COLO829 (cell line): ENCODE data around the gene POLR1H.
A peak's percentile ranks its signal among the peaks of the same experiment; 100 is the strongest.

Source experiments
- DNase-seq: peaks from one replicate; pipeline ENCODE4 v3.0.0; 2012; ENCODE audit warnings: low spot score

POLR1H gene

DNA sequence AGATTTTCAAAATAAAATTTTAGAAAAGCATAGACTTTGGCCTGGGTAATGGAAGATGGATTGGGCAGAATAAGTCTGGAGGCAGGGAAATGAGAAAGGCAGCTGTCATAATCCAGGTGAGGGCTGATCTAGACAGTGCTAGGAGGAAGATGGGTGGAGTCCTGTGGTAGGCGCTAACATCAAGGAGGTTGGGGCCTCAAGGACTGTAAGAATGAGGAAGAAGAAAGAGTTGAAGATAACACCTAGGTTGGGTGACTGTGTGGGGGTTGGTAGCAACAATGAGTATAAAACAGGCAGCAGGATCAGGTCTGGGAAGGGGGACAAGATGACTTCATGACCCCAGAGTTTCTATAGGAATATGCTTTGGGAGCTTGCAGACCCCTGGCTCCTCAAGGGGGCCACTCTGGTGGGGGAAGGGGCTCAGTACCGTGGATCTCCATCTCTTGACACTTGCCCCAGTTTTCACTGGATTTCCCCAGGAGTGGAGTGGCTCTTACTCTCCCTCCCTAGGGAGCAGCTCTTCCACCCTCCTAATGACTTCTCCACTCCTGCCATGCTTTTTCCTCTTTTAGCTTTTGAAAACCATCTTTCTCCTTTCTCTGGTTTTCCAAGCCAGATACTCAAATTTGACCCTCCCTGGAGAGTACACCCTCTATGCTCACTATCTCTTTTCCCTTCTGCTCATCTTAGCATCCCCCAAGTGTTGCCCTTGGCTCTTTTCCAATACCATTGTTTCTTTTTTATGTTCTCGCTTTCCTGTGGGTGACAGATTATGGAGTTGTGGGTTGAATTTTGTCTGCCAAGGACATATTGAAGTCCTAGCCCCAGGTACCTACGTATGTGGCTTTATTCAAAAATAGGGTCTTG, 37.1 kb downstream of the POLR1H start:
- DNase-seq = no peak

DNA sequence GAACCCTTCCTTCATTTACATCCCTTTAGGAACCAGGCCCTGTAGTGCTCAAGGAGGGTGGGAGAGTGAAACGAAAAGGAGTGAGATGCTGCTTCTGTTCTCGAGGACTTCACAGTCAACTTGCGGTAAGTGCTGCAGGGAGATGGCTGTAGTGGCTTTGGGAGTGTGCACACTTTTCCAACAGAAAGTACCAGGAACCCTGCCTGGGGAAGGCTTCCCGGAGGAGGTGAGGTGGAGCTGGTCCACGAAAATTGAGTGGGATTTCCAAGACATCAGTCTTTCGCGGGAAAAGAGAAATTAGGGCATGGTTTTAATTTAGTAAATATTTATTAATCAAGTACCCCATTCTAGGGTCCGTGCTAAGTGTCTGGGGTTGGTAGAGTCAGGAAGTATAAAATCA, 39.1 kb downstream of the POLR1H start:
- no peak for DNase-seq

GRCh38 chr6:30100585-30101443, 39.7 kb downstream of the POLR1H start:
- DNase-seq = no peak

DNA sequence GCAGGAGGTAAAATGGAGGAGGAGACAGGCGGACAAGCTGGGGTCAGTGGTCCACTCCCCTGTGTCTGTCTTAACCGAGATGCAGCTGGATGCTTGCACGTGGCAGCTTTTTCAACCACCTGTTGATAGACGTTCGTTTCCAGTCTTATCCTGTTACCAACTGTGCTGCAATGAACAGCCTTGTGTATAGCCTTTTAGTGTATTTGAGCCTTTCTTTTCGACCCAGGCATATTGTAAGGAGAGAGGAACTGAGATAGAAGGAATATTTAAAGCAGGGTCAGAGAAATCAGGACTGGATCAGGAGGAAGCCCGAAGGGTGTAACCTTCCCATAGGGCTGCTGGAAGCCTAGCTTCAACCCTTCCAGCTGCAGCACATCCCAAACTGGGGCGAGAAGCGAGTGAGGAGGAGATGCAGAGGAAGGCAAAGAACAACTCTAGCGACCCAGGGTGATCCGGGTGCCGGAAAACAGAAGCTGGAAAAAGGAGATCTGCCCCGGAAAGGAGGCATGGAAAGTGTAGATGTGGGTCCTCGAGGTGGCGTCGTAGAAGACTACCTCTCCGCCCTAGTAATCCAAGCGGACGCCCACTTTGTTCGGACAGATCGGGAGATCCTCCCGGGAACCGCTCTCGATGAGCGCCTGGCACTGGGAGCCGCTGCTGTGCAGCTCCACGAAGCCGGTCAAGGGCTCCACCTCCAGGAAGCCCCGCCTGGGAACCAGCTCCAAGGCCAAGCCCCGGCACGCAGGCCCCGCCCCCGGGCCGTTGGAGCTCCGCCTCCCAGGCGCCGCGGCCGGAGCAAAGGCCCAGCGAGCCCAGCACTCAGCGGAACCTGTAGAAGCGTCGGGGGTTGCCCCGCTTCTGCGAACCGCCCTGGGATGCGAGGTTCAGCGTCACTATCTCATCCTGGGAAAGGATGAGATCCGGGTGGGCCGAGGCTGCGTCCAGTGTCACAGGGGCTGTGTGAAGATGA, 40.7 kb downstream of the POLR1H start:
- peak; percentile 97 for DNase-seq

GRCh38 chr6:30102414-30102969, 41.4 kb downstream of the POLR1H start:
- DNase-seq = peak; percentile 8

GRCh38 chr6:30102970-30103871, 42.2 kb downstream of the POLR1H start:
- peak; percentile 94 for DNase-seq

- no peak for DNase-seq
Measured at GRCh38 chr6:30103872-30104179, 42.8 kb downstream of the POLR1H start.

GRCh38 chr6:30104661-30105060, 43.6 kb downstream of the POLR1H start:
- no peak for DNase-seq

- no peak for DNase-seq
Measured at GRCh38 chr6:30111266-30111856, 50.3 kb downstream of the POLR1H start.

GRCh38 chr6:30112402-30112994, 51.4 kb downstream of the POLR1H start:
- DNase-seq = no peak

- DNase-seq = no peak
Measured at GRCh38 chr6:30113003-30113759, 52.1 kb downstream of the POLR1H start, which contains the start of gene TRIM31. Gene TRIM31, minus strand, starts transcription at chr6:30113090. Its CDS starts 285 bp downstream, at chr6:30112805.

- no peak for DNase-seq
Measured at GRCh38 chr6:30113841-30114240, 52.8 kb downstream of the POLR1H start.
